Nephron (organoid): ENCODE measurements around the gene FBXO9.
A peak's percentile ranks its signal among the peaks of the same experiment; 100 is the strongest.
"Not testable (repeated sequence)": the region's sequence is repeated elsewhere in the genome, so short reads cannot be mapped to it uniquely, and the experiment has no call there.

Experiments used
- H3K27ac Mint-ChIP-seq, 3 experiments: 2 replicates each; pipeline ENCODE4 v1.8.0; 2020; ENCODE audit warnings: mixed read lengths in 3 of 3, mild to moderate bottlenecking in 2 of 3, moderate library complexity in 1 of 3
- H3K27me3 Mint-ChIP-seq: 2 replicates; pipeline ENCODE4 v1.8.0; 2021; ENCODE audit warnings: low read depth, mild to moderate bottlenecking, moderate library complexity, mixed read lengths
- H3K36me3 Mint-ChIP-seq: 2 replicates; pipeline ENCODE4 v1.8.0; 2020; ENCODE audit warnings: low read depth, mixed read lengths
- H3K4me1 Mint-ChIP-seq: 2 replicates; pipeline ENCODE4 v1.8.0; 2020; ENCODE audit warnings: mixed read lengths
- H3K4me3 Mint-ChIP-seq, 3 experiments: 2 replicates each; pipeline ENCODE4 v1.8.0; 2020; ENCODE audit warnings: mild to moderate bottlenecking in 3 of 3, mixed read lengths in 3 of 3, moderate library complexity in 2 of 3
- H3K9me3 Mint-ChIP-seq: 2 replicates; pipeline ENCODE4 v1.8.0; 2020; ENCODE audit warnings: mixed read lengths
- TF ChIP-seq, protein P1 (sequence below), 3 experiments: fragments of 200-600 bp; sonication (generic); IDR thresholded peaks; one replicate each; pipeline ENCODE4 v1.5.0; 2021; ENCODE audit warnings: antibody characterized with exemption in 3 of 3; ENCODE audit not compliant: unreplicated experiment in 3 of 3

Gene FBXO9

GRCh38 chr6:53058388-53059195, 6.6 kb upstream of the FBXO9 start:
- Mint-ChIP-seq H3K36me3 (peaks cover 14% of the 10 kb centered on the region), H3K9me3 (no peaks in the 10 kb centered on the region), H3K4me3 (peak overlapping the region; percentile 86 to 96 (median 90)), H3K27me3 (no peaks in the 10 kb centered on the region), H3K27ac (peak overlapping the region in 2 of 3 experiments; percentile 94 to 100), H3K4me1 (peaks cover 39% of the 10 kb centered on the region)
- TF ChIP-seq, protein P1, sequence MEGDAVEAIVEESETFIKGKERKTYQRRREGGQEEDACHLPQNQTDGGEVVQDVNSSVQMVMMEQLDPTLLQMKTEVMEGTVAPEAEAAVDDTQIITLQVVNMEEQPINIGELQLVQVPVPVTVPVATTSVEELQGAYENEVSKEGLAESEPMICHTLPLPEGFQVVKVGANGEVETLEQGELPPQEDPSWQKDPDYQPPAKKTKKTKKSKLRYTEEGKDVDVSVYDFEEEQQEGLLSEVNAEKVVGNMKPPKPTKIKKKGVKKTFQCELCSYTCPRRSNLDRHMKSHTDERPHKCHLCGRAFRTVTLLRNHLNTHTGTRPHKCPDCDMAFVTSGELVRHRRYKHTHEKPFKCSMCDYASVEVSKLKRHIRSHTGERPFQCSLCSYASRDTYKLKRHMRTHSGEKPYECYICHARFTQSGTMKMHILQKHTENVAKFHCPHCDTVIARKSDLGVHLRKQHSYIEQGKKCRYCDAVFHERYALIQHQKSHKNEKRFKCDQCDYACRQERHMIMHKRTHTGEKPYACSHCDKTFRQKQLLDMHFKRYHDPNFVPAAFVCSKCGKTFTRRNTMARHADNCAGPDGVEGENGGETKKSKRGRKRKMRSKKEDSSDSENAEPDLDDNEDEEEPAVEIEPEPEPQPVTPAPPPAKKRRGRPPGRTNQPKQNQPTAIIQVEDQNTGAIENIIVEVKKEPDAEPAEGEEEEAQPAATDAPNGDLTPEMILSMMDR (IDR thresholded peaks at IDR 0.05; ENCODE audit: unreplicated experiment in 3 of 3), result no peak

GRCh38 chr6:53059648-53060589, 5.3 kb upstream of the FBXO9 start:
- Mint-ChIP-seq H3K36me3 (peaks cover 8% of the 10 kb centered on the region), H3K4me1 (peaks cover 44% of the 10 kb centered on the region), H3K9me3 (no peaks in the 10 kb centered on the region), H3K4me3 (peak overlapping the region; percentile 86 to 96 (median 90)), H3K27me3 (no peaks in the 10 kb centered on the region), H3K27ac (peak overlapping the region; percentile 94 to 100 (median 100))
- TF ChIP-seq, protein P1 (IDR thresholded peaks at IDR 0.05; ENCODE audit: unreplicated experiment in 3 of 3), result no peak

DNA sequence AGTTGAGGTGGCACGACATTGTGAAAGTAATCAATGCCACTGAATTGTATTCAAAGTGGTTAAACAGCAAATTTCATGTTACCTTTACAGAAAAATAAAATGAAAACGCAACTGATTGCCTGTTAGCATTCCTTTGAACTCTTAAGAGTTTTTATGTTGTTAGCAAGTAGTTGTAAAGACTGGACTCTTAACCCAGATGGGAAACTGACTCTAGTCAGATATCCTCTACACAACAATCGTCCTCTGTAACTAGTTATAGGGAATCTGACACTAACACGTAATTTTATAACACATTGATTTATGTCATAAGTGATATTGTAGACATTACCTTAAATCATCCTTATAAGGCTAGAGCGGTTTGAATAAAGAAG, 3.0 kb upstream of the FBXO9 start:
- H3K27ac Mint-ChIP-seq, result peak overlapping the region; percentile 94 to 100 (median 100)
- peaks cover 54% of the 10 kb centered on the region for H3K4me1 Mint-ChIP-seq
- no peaks in the 10 kb centered on the region for H3K27me3 Mint-ChIP-seq
- peak overlapping the region; percentile 86 to 96 (median 90) for H3K4me3 Mint-ChIP-seq
- peaks cover 4% of the 10 kb centered on the region for H3K36me3 Mint-ChIP-seq
- no peaks in the 10 kb centered on the region for H3K9me3 Mint-ChIP-seq
- TF ChIP-seq, protein P1 (IDR thresholded peaks at IDR 0.05; ENCODE audit: unreplicated experiment in 3 of 3), result no peak

GRCh38 chr6:53064255-53064654, 949 bp upstream of the FBXO9 start:
- Mint-ChIP-seq H3K27ac (peak overlapping the region; percentile 96 to 99 (median 99)), H3K4me1 (peaks cover 44% of the 10 kb centered on the region), H3K4me3 (peak overlapping the region; percentile 97 to 99 (median 99))
- H3K36me3 Mint-ChIP-seq, H3K9me3 Mint-ChIP-seq, H3K27me3 Mint-ChIP-seq: not testable (repeated sequence)

GRCh38 chr6:53064726-53065265, 408 bp upstream of the FBXO9 start:
- Mint-ChIP-seq H3K27me3 (no peaks in the 10 kb centered on the region), H3K27ac (peak overlapping the region; percentile 96 to 99 (median 99))
- TF ChIP-seq, protein P1 (IDR thresholded peaks at IDR 0.05; ENCODE audit: unreplicated experiment in 3 of 3), result no peak

GRCh38 chr6:53066077-53066417, 843 bp downstream of the FBXO9 start:
- no peaks in the 10 kb centered on the region for H3K27me3 Mint-ChIP-seq
- H3K27ac Mint-ChIP-seq, result peak overlapping the region; percentile 95 to 99 (median 96)
- H3K9me3 Mint-ChIP-seq, result no peaks in the 10 kb centered on the region
- TF ChIP-seq, protein P1 (IDR thresholded peaks at IDR 0.05; ENCODE audit: unreplicated experiment in 3 of 3), result no peak
- peaks cover 9% of the 10 kb centered on the region for H3K36me3 Mint-ChIP-seq
- peaks cover 27% of the 10 kb centered on the region for H3K4me1 Mint-ChIP-seq
- peak overlapping the region; percentile 97 to 99 (median 99) for H3K4me3 Mint-ChIP-seq

More at GRCh38 chr6:53064726-53065265, 408 bp upstream of the FBXO9 start:
- Mint-ChIP-seq H3K4me1 (peaks cover 39% of the 10 kb centered on the region), H3K9me3 (no peaks in the 10 kb centered on the region), H3K4me3 (peak overlapping the region; percentile 97 to 99 (median 99)), H3K36me3 (peaks cover 4% of the 10 kb centered on the region)
